HCT116 (cell line): ENCODE data around the gene GRIN2D. TPM values are rescaled to one million over a fixed set of nuclear protein-coding genes. Genes with fewer than 3 reads are reported as not detected.

Experiments
- ATAC-seq: fragments of 200-7000 bp; cut with Tn5 transposase; 2 replicates; pipeline ENCODE4 v1.9.1; 2020; ENCODE audit warnings: mild to moderate bottlenecking, moderate library complexity
- BruUV-seq: library from RNA; stranded (reverse); fragments of 400-500 nt; replicated peaks from 2 replicates; lab custom pipeline; 2021; lab: Mats Ljungman, UMichigan
- CTCF ChIA-PET: fragments of 300-600 bp; sonication (Branson Sonifier 250); formaldehyde crosslinking; loops from one replicate; lab custom pipeline; 2021; ENCODE audit warnings: antibody characterized with exemption; lab: Charles Lee
- POLR2A ChIA-PET: fragments of 300-600, 350-600 bp; sonication (Branson Sonifier 250); formaldehyde crosslinking; loops from one replicate; lab custom pipeline; 2021; ENCODE audit warnings: antibody characterized with exemption; lab: Charles Lee
- RAD21 ChIA-PET, 2 experiments: fragments of 300-600 bp; sonication (Branson Sonifier 250); formaldehyde crosslinking; loops; one replicate each; lab custom pipeline; 2023; ENCODE audit warnings: low total read pairs in 2 of 2; ENCODE audit not compliant: uncharacterized antibody in 2 of 2, unreplicated experiment in 2 of 2, low non-redundant PET in 1 of 2; lab: Charles Lee
- DNase-seq: peaks from one replicate; pipeline ENCODE4 v3.0.0-alpha.2; 2010; ENCODE audit warnings: low read depth, low spot score
- H2AFZ ChIP-seq: fragments of 200-600 bp; shearing (Covaris generic), sonication (generic); 2 replicates; pipeline ENCODE4 v1.6.1; 2017; ENCODE audit warnings: low read depth, mixed run types, mixed read lengths, antibody characterized with exemption, low read length; ENCODE audit not compliant: poor library complexity, severe bottlenecking
- H3K27ac ChIP-seq: 2 replicates; pipeline ENCODE4 v1.5.1; 2012; ENCODE audit warnings: low read depth, low read length
- H3K27me3 ChIP-seq: fragments of 200-600 bp; sonication (generic); 2 replicates; pipeline ENCODE4 v1.6.1; 2016; ENCODE audit warnings: mixed run types, low read length, mixed read lengths; ENCODE audit not compliant: insufficient read depth
- H3K36me3 ChIP-seq, 2 experiments: fragments of 200-500 bp in 1 of 2; fragments of 200-600 bp in 1 of 2; sonication (Bioruptor generic) in 1 of 2; sonication (generic) in 1 of 2; 2 replicates each; pipeline versions ENCODE4 v1.5.1 to v1.6.1; 2014 to 2016; ENCODE audit warnings: low read length in 2 of 2, inconsistent platforms in 1 of 2, mixed read lengths in 1 of 2, mixed run types in 1 of 2; ENCODE audit not compliant: insufficient read depth in 2 of 2, control insufficient read depth in 1 of 2
- H3K4me1 ChIP-seq, 2 experiments: fragments of 200-600 bp in 1 of 2; sonication (generic) in 1 of 2; 2 replicates each; pipeline versions ENCODE4 v1.5.1 to v1.6.1; 2012 to 2017; ENCODE audit warnings: low read length in 2 of 2, inconsistent platforms in 1 of 2, mild to moderate bottlenecking in 1 of 2, mixed read lengths in 1 of 2, mixed run types in 1 of 2, moderate library complexity in 1 of 2; ENCODE audit not compliant: insufficient read depth in 2 of 2, control insufficient read depth in 1 of 2
- H3K4me2 ChIP-seq: fragments of 200-600 bp; sonication (generic); 2 replicates; pipeline ENCODE4 v1.6.1; 2017; ENCODE audit warnings: mixed run types, low read length, mixed read lengths
- H3K4me3 ChIP-seq, 2 experiments: fragments of 200-600 bp in 1 of 2; sonication (generic) in 1 of 2; replicated peaks in 1 of 2; 2 replicates each; pipeline ENCODE4 v1.5.1; 2011 to 2016; ENCODE audit warnings: low read length in 2 of 2, control low read depth in 1 of 2, low read depth in 1 of 2, mild to moderate bottlenecking in 1 of 2, mixed read lengths in 1 of 2, mixed run types in 1 of 2
- H3K79me2 ChIP-seq: fragments of 200-600 bp; sonication (generic); 2 replicates; pipeline ENCODE4 v1.6.1; 2017; ENCODE audit warnings: mild to moderate bottlenecking, mixed run types, low read length, moderate library complexity, mixed read lengths; ENCODE audit not compliant: insufficient read depth
- H3K9ac ChIP-seq: fragments of 200-600 bp; sonication (generic); 2 replicates; pipeline ENCODE4 v1.6.1; 2016; ENCODE audit warnings: low read length, mixed read lengths
- H3K9me2 ChIP-seq: fragments of 200-600 bp; sonication (generic), shearing (Covaris generic); 2 replicates; pipeline ENCODE4 v1.6.1; 2017; ENCODE audit warnings: mixed run types, mild to moderate bottlenecking, moderate library complexity; ENCODE audit not compliant: insufficient read depth
- H3K9me3 ChIP-seq, 2 experiments: fragments of 200-500 bp in 1 of 2; fragments of 200-600 bp in 1 of 2; sonication (Bioruptor generic) in 1 of 2; sonication (generic) in 1 of 2; 2 replicates each; pipeline ENCODE4 v1.6.1; 2014 to 2017; ENCODE audit warnings: low read length in 2 of 2, mixed read lengths in 2 of 2, inconsistent platforms in 1 of 2, low read depth in 1 of 2, mild to moderate bottlenecking in 1 of 2, mixed run types in 1 of 2, moderate library complexity in 1 of 2; ENCODE audit not compliant: control insufficient read depth in 1 of 2, insufficient read depth in 1 of 2
- H4K20me1 ChIP-seq: fragments of 200-600 bp; sonication (generic), shearing (Covaris generic); 2 replicates; pipeline ENCODE4 v1.6.1; 2017; ENCODE audit warnings: mixed run types, mild to moderate bottlenecking, moderate library complexity; ENCODE audit not compliant: insufficient read depth
- CBX3 ChIP-seq: IDR thresholded peaks from 2 replicates; pipeline ENCODE4 v1.6.1; 2012; ENCODE audit warnings: low read depth
- EGR1 ChIP-seq: IDR thresholded peaks from 2 replicates; pipeline ENCODE4 v1.6.1; 2012; ENCODE audit warnings: low read depth
- EZH2phosphoT487 ChIP-seq: fragments of 200-600 bp; IDR thresholded peaks from 2 replicates; pipeline ENCODE4 v1.6.1; 2018; ENCODE audit warnings: antibody characterized with exemption, borderline replicate concordance
- FOSL1 ChIP-seq: IDR thresholded peaks from 2 replicates; pipeline ENCODE4 v1.6.1; 2012; ENCODE audit warnings: low read depth
- YY1 ChIP-seq: IDR thresholded peaks from 2 replicates; pipeline ENCODE4 v1.6.1; 2011; ENCODE audit warnings: low read length, low read depth, moderate library complexity, mild to moderate bottlenecking; ENCODE audit not compliant: insufficient replicate concordance; ENCODE audit errors: extremely low read depth
- ZFX ChIP-seq: fragments of 450-650 bp; IDR thresholded peaks from 2 replicates; pipeline ENCODE4 v1.6.1; 2017
- ZNF274 ChIP-seq: fragments of 200-500 bp; sonication (Bioruptor generic); IDR thresholded peaks from 2 replicates; pipeline ENCODE4 v1.6.1; 2014; ENCODE audit warnings: mild to moderate bottlenecking, low read depth, low read length, inconsistent platforms
- intact Hi-C: fragments of 100-400 bp; cut with micrococcal nuclease; formaldehyde crosslinking; loops from 2 replicates; pipeline ENCODE4 v1.10.0; 2022
- total RNA-seq: library from RNA; stranded (reverse); gene quantifications from one replicate; pipeline ENCODE4 v1.2.1, GENCODE V29; 2021; ENCODE audit not compliant: unreplicated experiment
- TF ChIP-seq, protein P1 (sequence below), 3 experiments: fragments of 200-600 bp in 1 of 3; sonication (generic) in 1 of 3; IDR thresholded peaks in 2 of 3; conservative IDR thresholded peaks in 1 of 3; 2 replicates each; pipeline ENCODE4 v1.5.1; 2012 to 2017; ENCODE audit warnings: low read depth in 2 of 3, low read length in 2 of 3, antibody characterized with exemption in 1 of 3, borderline replicate concordance in 1 of 3, control low read depth in 1 of 3, mild to moderate bottlenecking in 1 of 3, mixed read lengths in 1 of 3, mixed run types in 1 of 3, moderate library complexity in 1 of 3; ENCODE audit not compliant: insufficient read depth in 1 of 3
- TF ChIP-seq, protein P2 (sequence below): IDR thresholded peaks from 2 replicates; pipeline ENCODE4 v1.6.1; 2012

Gene GRIN2D
- total RNA-seq, 1 experiment from 2014 or later = 26.2 TPM

DNA sequence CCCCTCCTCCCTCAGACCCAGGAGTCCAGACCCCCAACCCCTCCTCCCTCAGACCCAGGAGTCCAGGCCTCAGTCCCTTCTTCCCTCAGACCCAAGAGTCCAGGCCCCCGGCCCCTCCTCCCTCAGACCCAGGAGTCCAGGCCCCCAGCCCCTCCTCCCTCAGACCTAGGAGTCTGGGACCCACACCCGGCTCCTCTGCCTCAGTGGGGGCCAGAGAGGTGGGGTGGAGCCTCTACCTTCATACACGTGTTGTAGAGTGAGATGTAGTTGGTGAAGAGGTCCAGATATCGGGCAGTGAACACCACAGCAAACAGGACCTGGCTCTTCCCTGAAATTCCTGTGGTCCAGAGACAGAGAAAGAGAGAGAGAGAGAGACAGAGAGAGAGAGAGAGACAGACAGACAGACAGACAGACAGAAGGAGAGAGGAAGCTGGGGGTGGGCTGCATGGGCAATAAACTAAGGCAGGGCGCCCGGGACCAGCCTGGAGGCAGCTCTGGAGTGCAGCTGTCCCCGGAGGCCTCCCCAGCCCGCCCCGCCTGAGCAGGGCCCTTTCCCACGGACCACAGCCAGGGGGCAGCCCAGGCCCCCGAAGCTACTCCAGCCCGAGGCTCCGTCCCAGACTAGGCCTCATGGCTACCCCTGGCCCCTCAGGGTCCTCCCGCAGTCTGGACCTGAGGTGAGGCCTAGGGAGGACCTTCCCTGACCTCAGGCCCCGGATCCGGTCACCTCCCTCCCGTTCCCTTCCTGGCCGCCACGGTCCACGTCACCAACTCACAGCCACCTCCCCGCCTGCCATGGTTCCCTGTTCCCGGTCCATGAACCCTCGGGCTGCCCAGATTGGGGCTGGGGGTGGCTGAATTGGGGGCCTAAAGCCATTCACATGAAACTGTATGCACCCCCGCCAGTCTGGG is 3.0 kb upstream of the GRIN2D start:
- H3K79me2 ChIP-seq = peaks cover 46% of the 10 kb centered on the region
- no peak for DNase-seq
- H3K36me3 ChIP-seq = peaks cover 24 to 29% of the 10 kb centered on the region in 2 experiments
- peak overlapping the region; percentile 82 to 96 for H3K4me3 ChIP-seq
- no peak overlapping the region for H2AFZ ChIP-seq
- peak overlapping the region; percentile 80 for H3K27ac ChIP-seq
- TF ChIP-seq YY1 (peak; percentile 46), EZH2phosphoT487 (no peak), EGR1 (no peak), ZNF274 (no peak), CBX3 (no peak), FOSL1 (no peak), ZFX (peak; percentile 100)
- TF ChIP-seq, protein P1, sequence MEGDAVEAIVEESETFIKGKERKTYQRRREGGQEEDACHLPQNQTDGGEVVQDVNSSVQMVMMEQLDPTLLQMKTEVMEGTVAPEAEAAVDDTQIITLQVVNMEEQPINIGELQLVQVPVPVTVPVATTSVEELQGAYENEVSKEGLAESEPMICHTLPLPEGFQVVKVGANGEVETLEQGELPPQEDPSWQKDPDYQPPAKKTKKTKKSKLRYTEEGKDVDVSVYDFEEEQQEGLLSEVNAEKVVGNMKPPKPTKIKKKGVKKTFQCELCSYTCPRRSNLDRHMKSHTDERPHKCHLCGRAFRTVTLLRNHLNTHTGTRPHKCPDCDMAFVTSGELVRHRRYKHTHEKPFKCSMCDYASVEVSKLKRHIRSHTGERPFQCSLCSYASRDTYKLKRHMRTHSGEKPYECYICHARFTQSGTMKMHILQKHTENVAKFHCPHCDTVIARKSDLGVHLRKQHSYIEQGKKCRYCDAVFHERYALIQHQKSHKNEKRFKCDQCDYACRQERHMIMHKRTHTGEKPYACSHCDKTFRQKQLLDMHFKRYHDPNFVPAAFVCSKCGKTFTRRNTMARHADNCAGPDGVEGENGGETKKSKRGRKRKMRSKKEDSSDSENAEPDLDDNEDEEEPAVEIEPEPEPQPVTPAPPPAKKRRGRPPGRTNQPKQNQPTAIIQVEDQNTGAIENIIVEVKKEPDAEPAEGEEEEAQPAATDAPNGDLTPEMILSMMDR (IDR thresholded peaks at IDR 0.05 in 2 of 3, conservative IDR thresholded peaks at IDR 0.05 in 1 of 3; ENCODE audit: borderline replicate concordance in 1 of 3, insufficient read depth in 1 of 3, low read depth in 2 of 3, low read length in 2 of 3) = peak; percentile 24 to 56 (median 50); a peak in 5 of 6 replicates
- TF ChIP-seq, protein P2, sequence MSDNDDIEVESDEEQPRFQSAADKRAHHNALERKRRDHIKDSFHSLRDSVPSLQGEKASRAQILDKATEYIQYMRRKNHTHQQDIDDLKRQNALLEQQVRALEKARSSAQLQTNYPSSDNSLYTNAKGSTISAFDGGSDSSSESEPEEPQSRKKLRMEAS = no peak
- ATAC-seq = peak; percentile 60
- no peaks in the 10 kb centered on the region for H3K9me2 ChIP-seq
- peak overlapping the region; percentile 90 for H3K4me2 ChIP-seq
- H3K27me3 ChIP-seq = no peaks in the 10 kb centered on the region
- RAD21 ChIA-PET = interaction anchor here in 1 of 2 experiments (1.3 kb wide), 1 partner anchor 26 kb away, joined by 4 read pairs; the partner anchor contains the start of genes SYNGR4 and TMEM143
- no peaks in the 10 kb centered on the region for H3K9me3 ChIP-seq
- intact Hi-C loops = loop anchor here (10.0 kb wide), 2 partner anchors 66 to 104 kb away; partner anchors contain the start of gene EMP3
- H3K9ac ChIP-seq = peak overlapping the region; percentile 100
- H3K4me1 ChIP-seq = peaks cover 9 to 45% of the 10 kb centered on the region in 2 experiments
- 0 out of 2 replicates have a peak, but pooled peaks cover 2% of the 10 kb centered on the region for H4K20me1 ChIP-seq
- no TSS peak for BruUV-seq
- POLR2A ChIA-PET = interaction anchor here (1.0 kb wide), 1 partner anchor 9 kb away, joined by 6 read pairs; no protein-coding TSS in a partner anchor
- CTCF ChIA-PET = interaction anchor here (0.8 to 2.3 kb wide), 15 partner anchors 10 to 427 kb away, joined by 3 to 20 read pairs (median 6); partner anchors contain the start of genes SYNGR4 and TMEM143
